Measurements from ENCODE around the gene INPPL1.

DNA sequence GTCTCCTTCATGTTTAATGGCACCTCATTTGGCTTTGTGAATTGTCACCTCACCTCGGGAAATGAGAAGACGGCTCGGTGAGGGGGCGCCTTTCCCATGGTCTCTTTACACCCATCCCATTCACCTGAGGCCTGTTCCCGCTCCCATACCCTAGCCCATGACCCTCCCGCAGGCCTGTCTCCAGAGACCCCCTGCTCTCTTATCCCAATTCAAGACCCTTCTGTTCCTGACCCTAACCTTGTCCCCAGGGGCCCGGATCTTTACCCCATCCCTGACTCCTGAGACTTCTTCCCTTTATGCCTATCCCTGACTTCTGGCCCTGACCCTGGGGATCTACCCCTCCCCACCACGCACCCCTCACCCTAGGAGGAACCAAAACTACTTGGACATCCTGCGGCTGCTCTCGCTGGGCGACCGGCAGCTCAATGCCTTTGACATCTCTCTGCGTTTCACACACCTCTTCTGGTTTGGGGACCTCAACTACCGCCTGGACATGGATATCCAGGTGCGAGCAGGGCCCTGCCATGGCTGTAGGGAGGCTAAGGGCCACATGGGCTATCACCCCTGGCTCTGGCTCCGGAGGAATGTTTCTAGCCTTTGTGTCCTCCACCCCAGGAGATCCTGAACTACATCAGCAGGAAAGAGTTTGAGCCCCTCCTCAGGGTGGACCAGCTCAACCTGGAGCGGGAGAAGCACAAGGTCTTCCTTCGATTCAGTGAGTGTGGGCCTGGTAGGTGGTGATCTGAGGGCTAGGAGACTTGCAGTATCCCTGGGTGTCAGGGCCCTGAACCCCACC, 7.9 kb downstream of the INPPL1 start:
- TF ChIP-seq, protein P1, sequence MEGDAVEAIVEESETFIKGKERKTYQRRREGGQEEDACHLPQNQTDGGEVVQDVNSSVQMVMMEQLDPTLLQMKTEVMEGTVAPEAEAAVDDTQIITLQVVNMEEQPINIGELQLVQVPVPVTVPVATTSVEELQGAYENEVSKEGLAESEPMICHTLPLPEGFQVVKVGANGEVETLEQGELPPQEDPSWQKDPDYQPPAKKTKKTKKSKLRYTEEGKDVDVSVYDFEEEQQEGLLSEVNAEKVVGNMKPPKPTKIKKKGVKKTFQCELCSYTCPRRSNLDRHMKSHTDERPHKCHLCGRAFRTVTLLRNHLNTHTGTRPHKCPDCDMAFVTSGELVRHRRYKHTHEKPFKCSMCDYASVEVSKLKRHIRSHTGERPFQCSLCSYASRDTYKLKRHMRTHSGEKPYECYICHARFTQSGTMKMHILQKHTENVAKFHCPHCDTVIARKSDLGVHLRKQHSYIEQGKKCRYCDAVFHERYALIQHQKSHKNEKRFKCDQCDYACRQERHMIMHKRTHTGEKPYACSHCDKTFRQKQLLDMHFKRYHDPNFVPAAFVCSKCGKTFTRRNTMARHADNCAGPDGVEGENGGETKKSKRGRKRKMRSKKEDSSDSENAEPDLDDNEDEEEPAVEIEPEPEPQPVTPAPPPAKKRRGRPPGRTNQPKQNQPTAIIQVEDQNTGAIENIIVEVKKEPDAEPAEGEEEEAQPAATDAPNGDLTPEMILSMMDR (IDR thresholded peaks at IDR 0.05 in 8 of 11, conservative IDR thresholded peaks at IDR 0.05 in 3 of 11), result no peak
- no peak for TF ChIP-seq POLR2AphosphoS5 (IDR thresholded peaks at IDR 0.05)
